Endodermal cell (in vitro differentiated cells): ENCODE measurements around the gene SLC6A13. TPM values are rescaled to one million over a fixed set of nuclear protein-coding genes. Genes with fewer than 3 reads are reported as not detected.

Experiments used
- DNase-seq: peaks from one replicate; pipeline ENCODE4 v3.0.0-alpha.2; 2017
- H3K27ac ChIP-seq: 2 replicates; pipeline ENCODE4 v1.5.1; 2013; ENCODE audit warnings: mild to moderate bottlenecking, low read depth, low read length, moderate library complexity
- H3K27me3 ChIP-seq: 2 replicates; pipeline ENCODE4 v1.6.1; 2013; ENCODE audit warnings: mild to moderate bottlenecking, low read length, moderate library complexity; ENCODE audit not compliant: insufficient read depth, control insufficient read depth, poor library complexity, severe bottlenecking
- H3K36me3 ChIP-seq: 2 replicates; pipeline ENCODE4 v1.7.0; 2013; ENCODE audit warnings: mild to moderate bottlenecking, low read length, moderate library complexity; ENCODE audit not compliant: control insufficient read depth, insufficient read depth
- H3K4me1 ChIP-seq: one replicate; pipeline ENCODE4 v1.7.0; 2013; ENCODE audit warnings: low read length; ENCODE audit not compliant: control insufficient read depth, insufficient read depth
- H3K4me3 ChIP-seq: 2 replicates; pipeline ENCODE4 v1.5.1; 2013; ENCODE audit warnings: mild to moderate bottlenecking, low read length, moderate library complexity
- H3K9ac ChIP-seq: 2 replicates; pipeline ENCODE4 v1.6.1; 2013; ENCODE audit warnings: mild to moderate bottlenecking, low read length, moderate library complexity; ENCODE audit not compliant: poor library complexity, severe bottlenecking; ENCODE audit errors: extremely low read depth
- H3K9me3 ChIP-seq: 2 replicates; pipeline ENCODE4 v1.6.1; 2013; ENCODE audit warnings: mild to moderate bottlenecking, low read length, moderate library complexity; ENCODE audit not compliant: control insufficient read depth
- H3K27ac Mint-ChIP-seq: 2 replicates; pipeline ENCODE4 v1.8.0; 2020; ENCODE audit warnings: mixed read lengths
- H3K27me3 Mint-ChIP-seq: 2 replicates; pipeline ENCODE4 v1.8.0; 2021; ENCODE audit warnings: mild to moderate bottlenecking, mixed read lengths; ENCODE audit not compliant: insufficient read depth
- H3K36me3 Mint-ChIP-seq: 2 replicates; pipeline ENCODE4 v1.8.0; 2020; ENCODE audit warnings: low read depth, mixed read lengths
- H3K4me1 Mint-ChIP-seq: 2 replicates; pipeline ENCODE4 v1.8.0; 2020; ENCODE audit warnings: mixed read lengths
- H3K4me3 Mint-ChIP-seq: 2 replicates; pipeline ENCODE4 v1.8.0; 2020; ENCODE audit warnings: mild to moderate bottlenecking, moderate library complexity, mixed read lengths
- H3K9me3 Mint-ChIP-seq: 2 replicates; pipeline ENCODE4 v1.8.0; 2020; ENCODE audit warnings: mild to moderate bottlenecking, mixed read lengths
- WGBS, 2 experiments: methylation state at CpG; one replicate each; pipeline versions ENCODE4 v1.1.5 to v1.1.7; 2013; ENCODE audit warnings: missing lambda C conversion rate in 2 of 2, mixed read lengths in 1 of 2; ENCODE audit not compliant: insufficient coverage in 1 of 2, insufficient read length in 1 of 2; 5-methylcytosine and 5-hydroxymethylcytosine counted together
- long read RNA-seq, 4 experiments: library from polyadenylated mRNA in 2 of 4; library from RNA in 1 of 4; library from capped mRNA in 1 of 4; stranded (forward) in 3 of 4; unstranded in 1 of 4; transcript quantifications; one replicate each; pipeline ENCODE4 v2.0.0, GENCODE V29; 2020 to 2021; ENCODE audit warnings: inconsistent platforms in 1 of 4
- polyA plus RNA-seq, 2 experiments: library from polyadenylated mRNA; stranded (reverse); fragments of 50-300 nt; gene quantifications; one replicate each; pipeline ENCODE4 v1.2.3, GENCODE V29; 2013
- total RNA-seq, 2 donors: library from RNA; stranded (reverse); fragmentation: NEBNext Ultra II Directional in 1 of 2; extraction: Animal tissue kit (Norgen Biotek cat#: 25700) in 1 of 2; gene quantifications; 2 replicates in 1 of 2; 3 replicates in 1 of 2; pipeline ENCODE4 v1.2.1, GENCODE V29; 2021
- TF ChIP-seq, protein P1 (sequence below): fragments of 200-600 bp; sonication (generic); conservative IDR thresholded peaks from 2 replicates; pipeline ENCODE4 v1.5.0; 2021; ENCODE audit warnings: antibody characterized with exemption, mild to moderate bottlenecking

SLC6A13 gene
- total RNA-seq: 1 to 10 TPM; 1.1 to 2.4 TPM
- polyA plus RNA-seq (2013, experiment 1 of 2): not detected
- not detected for polyA plus RNA-seq (2013, experiment 2 of 2)
- long read RNA-seq, experiment 1: 0 reads
- long read RNA-seq, experiment 2: 0 reads
- long read RNA-seq, experiment 3, partial matches to known transcripts: 0 of 1 reads
- long read RNA-seq, experiment 3, other reads (novel, unspliced or antisense): 0 of 1 reads
- long read RNA-seq, experiment 4: 0 reads

DNA sequence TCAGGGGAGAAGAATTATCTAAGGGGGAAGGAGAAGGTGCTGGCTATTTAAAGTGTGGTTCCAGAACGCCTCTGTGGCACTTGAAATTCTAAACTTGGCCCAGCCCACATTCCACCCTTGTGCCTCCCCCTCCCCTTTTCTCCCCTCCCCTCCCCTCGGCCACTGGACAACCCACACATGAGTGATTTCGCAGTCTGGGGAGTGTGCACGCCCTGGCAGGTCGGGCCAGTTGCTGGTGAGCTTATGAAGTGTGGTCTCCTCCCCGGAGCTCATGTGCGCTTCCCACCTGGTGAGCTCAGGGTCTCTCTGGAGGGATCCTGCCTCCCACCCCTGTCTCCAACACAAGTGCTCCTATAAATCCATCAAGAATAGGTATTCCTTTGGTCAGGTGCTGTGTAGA lies at the start of gene SLC6A13:
TSS of gene SLC6A13 (minus strand) at position 20 of the 400 bp plus-strand sequence. CDS start 2,784 bp downstream, outside the sequence.
- H3K27me3 Mint-ChIP-seq: peaks cover 56% of the 10 kb centered on the region
- H3K27ac ChIP-seq: no peak within 1 kb of the TSS
- DNase-seq: no peak
- H3K36me3 ChIP-seq: no peaks in the 10 kb centered on the region
- no peaks in the 10 kb centered on the region for H3K4me1 ChIP-seq
- H3K9ac ChIP-seq: no peak within 1 kb of the TSS
- H3K9me3 Mint-ChIP-seq: no peaks in the 10 kb centered on the region
- H3K4me3 ChIP-seq: no peak within 1 kb of the TSS
- peaks cover 38% of the 10 kb centered on the region for H3K4me1 Mint-ChIP-seq
- 82% methylated on average over 7 of the region's 7 CpGs; no CpG with 5 or more reads in 1 of the 2 experiments for WGBS, 2 experiments
- peaks cover 19% of the 10 kb centered on the region for H3K27me3 ChIP-seq
- no peak within 1 kb of the TSS for H3K27ac Mint-ChIP-seq
- TF ChIP-seq, protein P1, sequence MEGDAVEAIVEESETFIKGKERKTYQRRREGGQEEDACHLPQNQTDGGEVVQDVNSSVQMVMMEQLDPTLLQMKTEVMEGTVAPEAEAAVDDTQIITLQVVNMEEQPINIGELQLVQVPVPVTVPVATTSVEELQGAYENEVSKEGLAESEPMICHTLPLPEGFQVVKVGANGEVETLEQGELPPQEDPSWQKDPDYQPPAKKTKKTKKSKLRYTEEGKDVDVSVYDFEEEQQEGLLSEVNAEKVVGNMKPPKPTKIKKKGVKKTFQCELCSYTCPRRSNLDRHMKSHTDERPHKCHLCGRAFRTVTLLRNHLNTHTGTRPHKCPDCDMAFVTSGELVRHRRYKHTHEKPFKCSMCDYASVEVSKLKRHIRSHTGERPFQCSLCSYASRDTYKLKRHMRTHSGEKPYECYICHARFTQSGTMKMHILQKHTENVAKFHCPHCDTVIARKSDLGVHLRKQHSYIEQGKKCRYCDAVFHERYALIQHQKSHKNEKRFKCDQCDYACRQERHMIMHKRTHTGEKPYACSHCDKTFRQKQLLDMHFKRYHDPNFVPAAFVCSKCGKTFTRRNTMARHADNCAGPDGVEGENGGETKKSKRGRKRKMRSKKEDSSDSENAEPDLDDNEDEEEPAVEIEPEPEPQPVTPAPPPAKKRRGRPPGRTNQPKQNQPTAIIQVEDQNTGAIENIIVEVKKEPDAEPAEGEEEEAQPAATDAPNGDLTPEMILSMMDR: no peak
- H3K9me3 ChIP-seq: no peaks in the 10 kb centered on the region
- no peaks in the 10 kb centered on the region for H3K36me3 Mint-ChIP-seq
- H3K4me3 Mint-ChIP-seq: no peak within 1 kb of the TSS

DNA sequence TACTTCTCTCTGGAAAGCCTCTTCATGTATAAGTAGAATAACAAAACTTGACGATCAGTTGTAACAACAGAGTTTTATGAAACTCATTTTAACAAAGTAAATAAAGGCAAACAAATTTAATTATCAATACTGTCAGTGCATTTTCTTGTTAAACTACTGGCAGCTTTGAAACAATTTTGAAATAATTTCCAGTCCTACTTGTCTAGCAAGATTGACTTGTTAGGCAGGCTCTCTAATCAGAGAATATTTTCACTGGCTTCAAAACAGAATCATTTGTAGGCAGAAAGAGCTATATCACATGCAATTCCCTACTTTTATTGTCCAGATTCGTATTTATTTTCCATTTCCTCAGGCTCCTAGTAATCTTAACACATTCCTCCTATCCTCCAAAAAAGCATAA lies 45.9 kb upstream of the SLC6A13 start:
- Mint-ChIP-seq H3K9me3 (no peaks in the 10 kb centered on the region), H3K27ac (no peak overlapping the region), H3K4me1 (no peaks in the 10 kb centered on the region), H3K27me3 (no peaks in the 10 kb centered on the region), H3K4me3 (no peak overlapping the region), H3K36me3 (peaks cover 90% of the 10 kb centered on the region)
- TF ChIP-seq, protein P1: no peak
- Histone ChIP-seq H3K27me3 (no peaks in the 10 kb centered on the region), H3K9me3 (no peaks in the 10 kb centered on the region), H3K4me1 (no peaks in the 10 kb centered on the region), H3K4me3 (no peak overlapping the region), H3K27ac (no peak overlapping the region), H3K9ac (no peak overlapping the region), H3K36me3 (peaks cover 95% of the 10 kb centered on the region)
- WGBS, 2 experiments: 85 to 88% methylated on average over 2 of the region's 2 CpGs
- DNase-seq: no peak

DNA sequence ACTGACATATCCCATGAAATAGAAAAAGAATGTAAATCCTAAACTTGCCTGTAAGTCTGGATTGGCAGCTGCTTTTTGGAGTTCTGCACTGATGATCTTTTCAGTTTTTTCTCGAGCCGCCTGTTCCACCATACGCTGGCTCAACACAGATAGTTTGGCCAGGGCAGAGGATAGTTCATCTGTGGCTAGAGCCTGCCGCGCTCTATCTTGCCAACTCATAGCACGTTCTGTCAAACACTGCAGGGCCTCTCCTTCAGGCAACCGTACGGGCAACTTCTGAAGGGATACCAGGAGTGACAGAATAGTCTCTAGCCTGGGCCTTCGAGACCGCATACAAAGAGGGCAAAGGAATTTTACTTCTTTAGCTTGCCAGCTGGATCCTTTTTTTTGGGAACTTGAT lies 44.8 kb upstream of the SLC6A13 start:
- TF ChIP-seq, protein P1: no peak
- H3K9ac ChIP-seq: no peak overlapping the region
- no peaks in the 10 kb centered on the region for H3K27me3 Mint-ChIP-seq
- H3K27ac ChIP-seq: no peak overlapping the region
- peaks cover 94% of the 10 kb centered on the region for H3K36me3 Mint-ChIP-seq
- no peak for DNase-seq
- no peak overlapping the region for H3K27ac Mint-ChIP-seq
- H3K9me3 Mint-ChIP-seq: peaks cover 9% of the 10 kb centered on the region
- no peaks in the 10 kb centered on the region for H3K9me3 ChIP-seq
- no peaks in the 10 kb centered on the region for H3K27me3 ChIP-seq
- H3K36me3 ChIP-seq: peaks cover 91% of the 10 kb centered on the region
- H3K4me3 Mint-ChIP-seq: no peak overlapping the region
- 97% methylated on average over 8 to 10 of the region's 10 CpGs for WGBS, 2 experiments
- H3K4me1 ChIP-seq: no peaks in the 10 kb centered on the region
- H3K4me3 ChIP-seq: no peak overlapping the region
- H3K4me1 Mint-ChIP-seq: no peaks in the 10 kb centered on the region
